ENCODE data around the gene JARID2. TPM values are rescaled to one million over a fixed set of nuclear protein-coding genes. Genes with fewer than 3 reads are reported as not detected.

JARID2 gene
- total and polyA plus RNA-seq, 2 of the 13 experiments (the other 11 are each of a cell fraction or from before 2014, with no cell fraction given), result 7.5 to 10.3 TPM

- TF ChIP-seq, protein P1, sequence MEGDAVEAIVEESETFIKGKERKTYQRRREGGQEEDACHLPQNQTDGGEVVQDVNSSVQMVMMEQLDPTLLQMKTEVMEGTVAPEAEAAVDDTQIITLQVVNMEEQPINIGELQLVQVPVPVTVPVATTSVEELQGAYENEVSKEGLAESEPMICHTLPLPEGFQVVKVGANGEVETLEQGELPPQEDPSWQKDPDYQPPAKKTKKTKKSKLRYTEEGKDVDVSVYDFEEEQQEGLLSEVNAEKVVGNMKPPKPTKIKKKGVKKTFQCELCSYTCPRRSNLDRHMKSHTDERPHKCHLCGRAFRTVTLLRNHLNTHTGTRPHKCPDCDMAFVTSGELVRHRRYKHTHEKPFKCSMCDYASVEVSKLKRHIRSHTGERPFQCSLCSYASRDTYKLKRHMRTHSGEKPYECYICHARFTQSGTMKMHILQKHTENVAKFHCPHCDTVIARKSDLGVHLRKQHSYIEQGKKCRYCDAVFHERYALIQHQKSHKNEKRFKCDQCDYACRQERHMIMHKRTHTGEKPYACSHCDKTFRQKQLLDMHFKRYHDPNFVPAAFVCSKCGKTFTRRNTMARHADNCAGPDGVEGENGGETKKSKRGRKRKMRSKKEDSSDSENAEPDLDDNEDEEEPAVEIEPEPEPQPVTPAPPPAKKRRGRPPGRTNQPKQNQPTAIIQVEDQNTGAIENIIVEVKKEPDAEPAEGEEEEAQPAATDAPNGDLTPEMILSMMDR (CRISPR knock-in tag; IDR thresholded peaks at IDR 0.05), result no peak
- TF ChIP-seq SMAD1 (CRISPR knock-in tag; IDR thresholded peaks at IDR 0.05; ENCODE audit: borderline replicate concordance, low read depth), result no peak
Measured at GRCh38 chr6:15410752-15411151, 164.9 kb downstream of the JARID2 start (continued).

- Histone ChIP-seq H3K9me3 (ENCODE audit: low read length) (peaks cover 2% of the 10 kb centered on the region; the same call in 1 of the 2 replicates), H3K4me3 (replicated peaks in 1 of 3; ENCODE audit: insufficient read depth in 1 of 3, low read depth in 2 of 3, low read length in 3 of 3) (no peak overlapping the region), H3K4me2 (ENCODE audit: low read depth, low read length) (no peak overlapping the region), H3K27ac (ENCODE audit: extremely low read length, insufficient read depth, low read length) (no peak overlapping the region), H3K4me1 (ENCODE audit: insufficient read depth, low read length) (peaks cover 16% of the 10 kb centered on the region), H3K27me3 (ENCODE audit: control insufficient read depth in 1 of 2, insufficient read depth in 2 of 2, low read length in 2 of 2) (no peaks in the 10 kb centered on the region), H3K36me3 (replicated peaks in 1 of 2; ENCODE audit: control insufficient read depth in 1 of 2, insufficient read depth in 2 of 2, low read length in 2 of 2) (peaks cover 0 to 2% of the 10 kb centered on the region in 2 experiments; a peak in 2 of 5 replicates), H3K9ac (ENCODE audit: insufficient read depth, low read depth, low read length) (no peak overlapping the region), H3K79me2 (ENCODE audit: insufficient read depth, low read length) (no peaks in the 10 kb centered on the region), H2AFZ (ENCODE audit: low read length) (no peak overlapping the region), H4K20me1 (ENCODE audit: insufficient read depth, low read length) (no peaks in the 10 kb centered on the region; the same call in 1 of the 2 replicates)
- FAIRE-seq (no peak), DNase-seq (ENCODE audit: low spot score) (no peak), ATAC-seq (no peak)
- ChIA-PET CTCF (ENCODE audit: low intra/inter-chr PET ratio, low total read pairs) (no interaction called here), POLR2A (interaction anchor here (2.0 kb wide), 1 partner anchor 10 kb away, joined by 4 read pairs; no protein-coding TSS in a partner anchor)
- no TSS peak for BruUV-seq (replicated peaks)
- WGBS (ENCODE audit: low lambda C conversion rate), result 76% methylated on average over 2 of the region's 2 CpGs
- in situ Hi-C loops (cut with HindIII; ENCODE audit: extremely low pct_ligation_motif_present, low pct_unique_long_range_greater_than_20kb), result no loop called here
- intact Hi-C loops (cut with micrococcal nuclease; ENCODE audit: unreplicated experiment), result no loop called here
- TF ChIP-seq SRY (CRISPR knock-in tag; IDR thresholded peaks at IDR 0.05) (no peak), HHEX (CRISPR knock-in tag; IDR thresholded peaks at IDR 0.05) (no peak), TFDP1 (CRISPR knock-in tag; IDR thresholded peaks at IDR 0.05; ENCODE audit: borderline replicate concordance) (no peak), ZNF34 (CRISPR knock-in tag; IDR thresholded peaks at IDR 0.05; ENCODE audit: borderline replicate concordance) (no peak), CBX2 (IDR thresholded peaks at IDR 0.05; ENCODE audit: low read depth, low read length) (no peak), CBX2 (CRISPR knock-in tag; IDR thresholded peaks at IDR 0.05; ENCODE audit: low read depth) (no peak), KDM4B (CRISPR knock-in tag; IDR thresholded peaks at IDR 0.05) (no peak), ZSCAN21 (CRISPR knock-in tag; IDR thresholded peaks at IDR 0.05; ENCODE audit: borderline replicate concordance) (no peak), ATF7 (IDR thresholded peaks at IDR 0.05) (no peak), ATF7 (CRISPR knock-in tag; IDR thresholded peaks at IDR 0.05) (no peak), ZNF782 (CRISPR knock-in tag; IDR thresholded peaks at IDR 0.05; ENCODE audit: borderline replicate concordance) (no peak), MAFK (conservative IDR thresholded peaks at IDR 0.05 in 1 of 2, IDR thresholded peaks at IDR 0.05 in 1 of 2; ENCODE audit: low read length in 2 of 2) (no peak), ZNF740 (CRISPR knock-in tag; IDR thresholded peaks at IDR 0.05) (no peak), SIN3B (IDR thresholded peaks at IDR 0.05; ENCODE audit: low read length) (no peak), ZNF644 (CRISPR knock-in tag; IDR thresholded peaks at IDR 0.05; ENCODE audit: low read depth) (no peak), PATZ1 (CRISPR knock-in tag; IDR thresholded peaks at IDR 0.05) (no peak)
- TF ChIP-seq, protein P2, sequence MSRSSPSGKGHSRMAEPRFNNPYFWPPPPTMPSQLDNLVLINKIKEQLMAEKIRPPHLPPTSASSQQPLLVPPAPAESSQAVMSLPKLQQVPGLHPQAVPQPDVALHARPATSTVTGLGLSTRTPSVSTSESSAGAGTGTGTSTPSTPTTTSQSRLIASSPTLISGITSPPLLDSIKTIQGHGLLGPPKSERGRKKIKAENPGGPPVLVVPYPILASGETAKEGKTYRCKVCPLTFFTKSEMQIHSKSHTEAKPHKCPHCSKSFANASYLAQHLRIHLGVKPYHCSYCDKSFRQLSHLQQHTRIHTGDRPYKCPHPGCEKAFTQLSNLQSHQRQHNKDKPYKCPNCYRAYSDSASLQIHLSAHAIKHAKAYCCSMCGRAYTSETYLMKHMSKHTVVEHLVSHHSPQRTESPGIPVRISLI (CRISPR knock-in tag; IDR thresholded peaks at IDR 0.05; ENCODE audit: borderline replicate concordance), result no peak
Measured at GRCh38 chr6:15411766-15412165, 165.9 kb downstream of the JARID2 start.

All from HepG2 (cell line).